VCaP (cell line): ENCODE data around the gene RELCH.

Source experiments
- H3K27ac ChIP-seq: fragments of 450-650 bp; 2 replicates; pipeline ENCODE4 v1.5.1; 2017
- CTCF ChIP-seq: fragments of 450-650 bp; conservative IDR thresholded peaks from 2 replicates; pipeline ENCODE4 v1.5.1; 2017; ENCODE audit warnings: mild to moderate bottlenecking, moderate library complexity

RELCH gene

GRCh38 chr18:62242955-62243354 is 55.9 kb downstream of the RELCH start:
- no peak overlapping the region for H3K27ac ChIP-seq
- no peak for TF ChIP-seq CTCF

GRCh38 chr18:62245177-62245576 is 58.1 kb downstream of the RELCH start:
- no peak overlapping the region for H3K27ac ChIP-seq
- no peak for TF ChIP-seq CTCF

GRCh38 chr18:62245699-62246098 is 58.6 kb downstream of the RELCH start:
- no peak for TF ChIP-seq CTCF
- no peak overlapping the region for H3K27ac ChIP-seq

- no peak overlapping the region for H3K27ac ChIP-seq
- TF ChIP-seq CTCF: no peak
Measured at GRCh38 chr18:62248313-62248712, 61.3 kb downstream of the RELCH start.

GRCh38 chr18:62249478-62250097 is 62.5 kb downstream of the RELCH start:
- H3K27ac ChIP-seq: no peak overlapping the region
- TF ChIP-seq CTCF: peak; percentile 86

- H3K27ac ChIP-seq: 0 out of 2 replicates have a peak overlapping the region, but pooled peaks have one; percentile 1
- TF ChIP-seq CTCF: no peak
Measured at GRCh38 chr18:62250475-62250874, 63.4 kb downstream of the RELCH start.

- no peak for TF ChIP-seq CTCF
- H3K27ac ChIP-seq: no peak overlapping the region
Measured at GRCh38 chr18:62258093-62258492, 71.0 kb downstream of the RELCH start.
